ENCODE data around the gene CHAF1A.

Gene CHAF1A

GRCh38 chr19:4487572-4487971, 85.1 kb downstream of the CHAF1A start:
- ChIA-PET POLR2A (no interaction called here), CTCF (no interaction called here)
- DNase-seq (ENCODE audit: low read depth, low spot score), result no peak
- no peak for TF ChIP-seq CTCF (IDR thresholded peaks at IDR 0.05; ENCODE audit: insufficient read depth, low read length, missing control alignments)
- H3K4me3 ChIP-seq (ENCODE audit: low read depth, low read length), result no peak overlapping the region

GRCh38 chr19:4488496-4488895, 86.1 kb downstream of the CHAF1A start:
- POLR2A ChIA-PET, result no interaction called here
- no peak for TF ChIP-seq CTCF (IDR thresholded peaks at IDR 0.05; ENCODE audit: insufficient read depth, low read length, missing control alignments)
- CTCF ChIA-PET, result interaction anchor here (1.6 kb wide), 1 partner anchor 35 kb away, joined by 6 read pairs; no protein-coding TSS in a partner anchor
- DNase-seq (ENCODE audit: low read depth, low spot score), result no peak
- H3K4me3 ChIP-seq (ENCODE audit: low read depth, low read length), result no peak overlapping the region

- CTCF ChIA-PET, result no interaction called here
- no peak for DNase-seq (ENCODE audit: low read depth, low spot score)
- H3K4me3 ChIP-seq (ENCODE audit: low read depth, low read length), result no peak overlapping the region
- TF ChIP-seq CTCF (IDR thresholded peaks at IDR 0.05; ENCODE audit: insufficient read depth, low read length, missing control alignments), result no peak
- POLR2A ChIA-PET, result no interaction called here
Measured at GRCh38 chr19:4491446-4491845, 89.0 kb downstream of the CHAF1A start.

GRCh38 chr19:4492337-4493103, 90.1 kb downstream of the CHAF1A start:
- no peak overlapping the region for H3K4me3 ChIP-seq (ENCODE audit: low read depth, low read length)
- ChIA-PET CTCF (no interaction called here), POLR2A (no interaction called here)
- no peak for TF ChIP-seq CTCF (IDR thresholded peaks at IDR 0.05; ENCODE audit: insufficient read depth, low read length, missing control alignments)
- no peak for DNase-seq (ENCODE audit: low read depth, low spot score)
